ENCODE measurements around the gene PCNA.

The PCNA gene

DNA sequence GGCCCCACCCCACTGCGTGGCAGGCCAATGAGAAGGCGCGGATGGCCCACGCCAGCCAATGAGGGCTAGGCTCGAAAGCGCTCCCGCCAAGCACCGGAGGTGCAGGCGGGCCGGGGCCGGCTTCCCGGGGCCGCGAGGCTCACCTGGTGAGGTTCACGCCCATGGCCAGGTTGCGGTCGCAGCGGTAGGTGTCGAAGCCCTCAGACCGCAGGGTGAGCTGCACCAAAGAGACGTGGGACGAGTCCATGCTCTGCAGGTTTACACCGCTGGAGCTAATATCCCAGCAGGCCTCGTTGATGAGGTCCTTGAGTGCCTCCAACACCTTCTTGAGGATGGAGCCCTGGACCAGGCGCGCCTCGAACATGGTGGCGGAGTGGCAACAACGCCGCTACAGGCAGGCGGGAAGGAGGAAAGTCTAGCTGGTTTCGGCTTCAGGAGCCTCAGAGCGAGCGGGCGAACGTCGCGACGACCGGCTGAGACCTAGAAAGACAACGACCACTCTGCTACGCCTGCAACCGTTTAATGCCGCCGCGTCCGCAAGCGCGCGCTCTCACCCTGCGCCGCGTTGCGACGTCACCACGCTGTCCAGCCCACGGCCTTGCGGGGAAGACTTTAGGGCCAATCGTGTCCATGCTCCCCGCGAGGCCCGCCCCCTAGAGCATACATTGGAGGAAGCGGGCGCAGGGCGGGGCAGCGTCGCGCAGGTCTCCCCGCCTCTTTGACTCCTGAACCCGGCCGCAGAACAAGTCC, at the start of gene PCNA:
Gene PCNA (minus strand): TSS at position 524 of the 750 bp plus-strand sequence. CDS start 160 bp downstream, at position 364.
- peak; percentile 85 to 87 for DNase-seq

DNA sequence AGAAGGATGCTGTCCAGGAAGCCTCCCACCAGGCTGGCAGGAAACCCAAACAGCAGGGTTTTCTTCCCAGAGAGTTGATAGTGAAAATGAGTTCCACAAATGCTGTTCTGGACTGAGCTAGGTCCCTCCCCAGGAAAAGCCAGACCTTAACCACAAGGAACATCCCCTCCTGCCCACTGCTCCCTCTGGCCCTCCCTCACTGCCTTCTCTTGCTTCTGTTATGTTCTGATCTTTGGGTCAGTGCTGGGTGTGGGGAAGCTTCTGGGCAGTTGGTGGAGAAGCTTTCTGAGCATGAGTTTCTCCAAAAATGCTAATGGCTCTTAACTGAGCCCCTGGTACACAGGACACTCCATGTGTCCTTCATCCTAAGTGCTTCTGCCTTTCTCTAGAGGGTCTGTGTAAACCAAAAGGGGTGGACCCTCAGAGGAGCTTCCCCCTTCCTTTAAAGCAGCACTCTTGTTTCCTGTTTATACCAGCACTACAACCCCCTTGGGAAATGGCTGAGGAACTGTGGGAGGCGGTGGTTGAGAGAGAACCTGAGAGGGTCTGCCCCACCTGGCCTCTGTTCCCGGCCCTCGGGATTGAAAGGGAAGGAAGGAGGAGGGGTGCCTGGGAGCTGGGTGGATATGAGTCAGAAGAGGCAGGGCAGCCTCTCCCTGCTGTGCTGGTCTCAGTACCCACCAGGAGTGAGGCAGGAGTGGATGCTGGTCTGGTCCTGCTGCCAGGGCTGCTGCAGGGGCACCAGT, 49.1 kb upstream of the PCNA start:
- no peak for DNase-seq

DNA sequence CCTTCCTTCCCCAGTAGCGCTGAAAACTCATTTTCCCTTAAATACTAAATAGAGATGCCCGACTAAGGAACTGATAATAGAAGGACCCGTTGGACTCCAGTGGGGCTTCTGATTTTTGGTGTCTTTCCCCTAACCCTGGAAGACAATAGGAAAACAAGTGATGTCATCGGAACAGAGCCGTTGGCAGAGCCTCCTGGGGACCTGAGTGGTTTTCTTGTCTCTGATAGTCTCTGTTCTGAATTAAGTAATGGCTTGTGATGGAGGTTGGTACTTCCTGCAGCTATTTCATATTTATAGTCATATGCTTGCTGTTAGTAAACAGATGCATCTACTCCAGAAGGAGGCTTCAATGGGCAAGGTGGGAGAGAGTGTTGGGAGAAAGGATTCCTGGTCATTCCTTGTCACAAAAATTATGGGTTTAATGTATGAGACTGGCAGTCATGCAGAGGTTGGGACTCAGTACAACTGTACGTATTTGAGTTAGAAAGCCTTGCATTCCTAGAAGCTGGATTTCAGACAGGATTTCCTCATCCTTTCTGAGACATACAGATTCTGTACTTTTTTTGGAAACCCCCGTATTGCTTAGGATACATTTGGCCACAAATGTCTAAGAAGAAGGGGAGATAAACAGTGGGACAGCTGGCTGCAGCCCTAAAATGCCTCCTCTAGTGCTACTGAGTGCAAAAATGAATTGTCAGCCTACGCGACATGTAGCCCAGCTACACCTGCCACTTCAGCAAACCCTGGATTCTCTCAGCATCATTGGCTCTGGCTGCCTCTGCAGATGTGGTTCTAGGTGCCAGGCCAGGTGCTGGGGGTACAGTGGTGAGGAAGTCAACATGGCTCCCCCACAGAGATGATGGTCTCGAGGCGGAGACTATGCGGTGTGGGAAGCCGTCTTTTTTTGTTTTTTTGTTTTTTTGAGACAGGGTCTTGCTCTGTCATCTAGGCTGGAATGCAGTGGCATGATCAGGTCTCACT, 45.2 kb upstream of the PCNA start:
- DNase-seq, result peak in 1 of 2 experiments; percentile 23

DNA sequence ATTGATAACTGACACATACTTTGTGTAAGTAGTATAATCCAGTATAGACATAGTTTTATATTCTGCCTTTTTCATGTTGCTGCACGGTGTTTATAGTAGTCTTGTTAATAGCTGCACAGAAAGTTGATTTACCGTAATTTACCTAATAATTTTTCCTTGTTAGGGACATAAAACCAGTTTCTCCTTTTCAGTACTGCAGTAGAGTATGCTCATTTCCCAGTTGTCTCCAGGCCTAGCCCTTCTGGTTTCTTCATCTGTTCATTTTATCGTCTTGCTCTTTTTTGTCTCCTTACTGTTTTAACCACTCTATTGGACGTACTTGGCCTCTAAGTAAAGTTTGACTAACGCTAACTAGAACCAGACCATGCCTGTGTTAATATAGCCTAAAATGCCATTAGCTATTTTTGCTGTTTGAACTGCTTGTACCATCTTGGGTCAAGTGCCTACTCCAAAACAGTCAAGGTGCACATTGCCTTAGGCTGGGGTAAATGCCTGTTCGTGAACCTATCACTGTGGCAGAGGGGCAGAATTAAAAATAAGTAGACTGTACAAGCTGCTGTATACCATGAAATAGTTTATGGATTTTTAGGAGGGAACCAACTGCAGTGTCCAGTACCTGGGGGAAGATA, 41.9 kb upstream of the PCNA start:
- no peak for DNase-seq

DNA sequence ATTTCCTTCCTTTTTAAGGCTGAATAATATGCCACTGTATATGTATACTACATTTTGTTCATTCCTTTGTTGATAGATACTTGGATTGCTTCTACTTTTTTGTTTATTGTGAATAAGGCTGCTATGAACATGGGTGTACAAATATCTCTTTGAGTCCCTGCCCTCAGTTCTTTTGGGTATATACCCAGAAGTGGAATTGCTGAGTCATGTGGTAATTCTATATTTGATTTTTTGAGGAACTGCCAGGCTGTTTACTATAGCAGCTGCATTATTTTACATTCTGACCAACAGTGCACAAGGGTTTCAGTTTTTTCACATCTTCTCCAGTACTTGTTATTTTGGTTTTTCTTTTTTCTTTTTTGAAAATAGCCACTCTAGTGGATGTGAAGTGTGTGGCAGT, 41.1 kb upstream of the PCNA start:
- no peak for DNase-seq

DNA sequence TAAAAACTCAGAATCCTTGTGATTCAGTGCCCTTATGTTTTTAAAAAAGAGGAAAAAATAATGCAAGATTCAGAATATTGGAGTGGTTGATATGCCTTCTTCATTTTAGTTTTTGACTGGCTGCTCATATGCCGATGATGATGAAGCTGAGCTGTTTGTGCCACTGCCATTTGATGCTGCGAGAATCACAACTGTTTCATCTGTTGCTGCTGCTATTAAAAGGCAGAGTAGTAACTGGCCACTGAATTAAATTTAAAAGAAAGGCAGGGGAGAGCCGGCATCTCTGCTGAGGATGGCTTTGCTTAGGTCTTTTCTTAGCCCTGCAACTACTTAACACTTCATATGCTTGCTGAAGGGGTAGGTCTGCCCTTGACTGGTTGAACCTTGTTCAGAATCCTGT, 40.2 kb upstream of the PCNA start:
- DNase-seq, result no peak

DNA sequence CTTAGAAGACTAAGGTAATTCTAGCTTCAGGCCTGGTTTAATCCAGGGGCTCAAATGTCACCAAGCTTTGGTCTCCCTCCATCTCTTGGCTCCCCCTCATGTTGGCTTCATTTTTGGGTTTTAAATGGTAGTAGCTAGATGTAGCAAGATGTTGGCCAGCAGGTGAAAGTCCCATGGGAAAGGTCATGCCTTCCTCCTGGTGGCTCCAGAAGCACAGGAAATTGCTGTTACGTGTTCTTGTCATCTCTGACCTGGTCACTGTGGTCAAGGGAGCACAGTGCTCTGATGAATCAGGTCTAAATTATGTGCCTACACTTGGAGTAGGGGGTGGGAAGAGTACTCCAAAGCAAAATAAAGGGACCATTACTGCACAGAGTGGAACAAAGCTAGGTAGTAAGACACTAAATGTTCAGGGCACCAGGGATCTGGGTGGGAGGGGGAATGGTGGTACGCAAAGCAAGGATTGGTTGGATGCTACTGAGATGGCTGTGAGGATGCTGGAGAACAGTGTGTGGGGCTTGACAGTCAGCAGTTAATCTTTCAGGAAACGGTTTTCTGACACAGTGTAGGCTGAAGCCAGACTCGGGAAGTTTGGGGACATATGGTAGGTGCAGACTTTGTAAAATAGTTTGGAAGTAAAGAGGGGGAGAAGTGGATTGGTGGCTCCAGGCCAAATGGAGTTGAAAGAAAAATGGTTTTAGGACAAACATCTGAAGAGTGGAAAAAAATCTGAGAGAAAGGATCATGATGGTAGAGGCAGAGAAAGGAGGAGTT, 37.1 kb upstream of the PCNA start:
- no peak for DNase-seq

DNA sequence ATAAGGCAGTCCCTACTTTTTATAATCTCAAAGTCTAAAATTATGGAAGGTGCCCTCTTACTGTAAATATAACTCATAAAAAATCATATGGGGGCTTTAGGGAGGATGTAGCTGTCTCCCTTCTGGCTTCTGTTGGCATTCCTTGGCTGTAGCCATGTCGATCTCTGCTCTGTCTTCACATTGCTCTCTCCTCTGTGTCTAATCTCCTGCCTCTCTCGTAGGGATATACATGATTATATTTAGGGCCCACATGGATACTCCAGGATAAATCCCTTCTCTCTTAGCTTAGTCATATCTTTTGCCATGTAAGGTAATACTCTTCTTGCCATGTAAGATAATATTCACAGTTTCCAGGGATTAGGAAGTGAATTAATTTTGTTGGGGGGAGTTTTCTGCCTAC, 35.6 kb upstream of the PCNA start:
- no peak for DNase-seq

DNA sequence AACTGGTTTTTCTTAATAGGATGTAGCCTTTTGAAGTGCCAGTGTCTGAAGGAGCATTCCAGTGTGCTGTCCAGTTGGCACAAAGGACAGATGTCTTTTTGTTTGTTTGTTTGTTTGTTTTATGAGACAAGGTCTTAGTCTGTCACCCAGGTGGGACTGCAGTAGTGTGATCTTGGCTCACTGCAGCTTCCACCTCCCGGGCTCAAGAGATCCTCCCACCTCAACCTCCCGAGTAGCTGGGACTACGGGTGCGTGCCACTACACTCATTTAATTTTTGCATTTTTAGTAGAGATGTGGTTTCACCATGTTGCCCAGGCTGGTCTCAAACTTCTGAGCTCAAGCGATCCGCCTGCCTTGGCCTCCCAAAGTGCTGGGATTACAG, 34.8 kb upstream of the PCNA start:
- no peak for DNase-seq

DNA sequence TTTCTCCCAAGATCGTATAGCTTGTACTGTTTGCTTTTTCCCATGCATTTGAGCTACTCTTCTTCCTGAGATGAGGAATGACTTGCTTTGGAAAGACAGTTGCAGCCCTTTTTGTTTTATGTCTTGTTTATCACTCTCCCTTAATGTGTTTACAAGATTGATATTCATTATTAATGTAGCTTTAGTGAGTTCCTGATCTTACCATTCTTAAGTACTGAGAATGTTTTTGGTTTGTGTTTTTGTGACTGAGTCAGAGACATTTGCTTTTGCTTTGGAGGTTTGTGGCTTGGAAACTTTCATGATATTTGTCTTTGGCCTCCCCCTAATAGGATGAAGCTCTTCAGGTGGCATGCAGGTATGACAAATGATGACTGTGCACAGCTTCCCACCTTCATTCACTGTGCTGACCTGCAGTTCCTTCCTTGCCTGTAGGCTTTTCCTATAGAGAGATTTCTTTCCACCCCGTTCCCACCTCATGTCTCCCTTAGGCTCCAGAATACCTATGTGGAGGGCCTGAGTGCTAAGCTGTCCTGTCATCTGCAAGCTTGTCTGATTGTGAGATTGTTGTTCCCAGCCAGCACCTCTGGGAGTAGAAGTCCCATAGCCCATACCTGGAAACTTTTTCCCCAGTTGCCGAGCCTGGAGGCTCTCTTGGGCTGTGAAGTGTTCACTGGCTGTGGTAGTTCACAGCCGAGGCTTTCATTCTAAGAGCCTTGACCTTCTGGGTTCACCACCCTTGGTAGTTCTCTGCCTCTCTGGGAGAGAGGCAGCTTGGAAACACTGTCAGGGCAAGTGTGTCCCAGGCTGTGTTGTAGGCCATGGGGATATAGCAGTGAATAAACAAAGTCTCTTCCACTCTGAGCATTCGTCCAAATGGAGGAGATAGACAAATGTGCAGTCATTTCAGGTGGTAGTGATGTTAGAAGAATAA, 34.1 kb upstream of the PCNA start:
- no peak for DNase-seq

DNA sequence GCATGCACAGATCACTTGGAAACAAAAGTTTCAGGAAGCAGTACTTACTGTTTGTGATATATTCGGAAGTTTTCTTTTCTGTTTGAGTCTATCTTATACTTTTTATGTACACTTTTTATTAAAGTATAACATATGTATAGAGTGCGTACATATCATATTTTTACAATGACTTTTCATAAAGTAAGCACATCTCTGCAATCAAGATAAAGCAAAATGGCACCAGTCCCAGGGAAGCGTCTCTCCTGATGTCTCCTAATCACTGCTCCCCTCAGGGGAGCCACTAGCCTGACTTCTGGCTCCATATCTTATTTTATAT, 33.4 kb upstream of the PCNA start:
- DNase-seq, result no peak

DNA sequence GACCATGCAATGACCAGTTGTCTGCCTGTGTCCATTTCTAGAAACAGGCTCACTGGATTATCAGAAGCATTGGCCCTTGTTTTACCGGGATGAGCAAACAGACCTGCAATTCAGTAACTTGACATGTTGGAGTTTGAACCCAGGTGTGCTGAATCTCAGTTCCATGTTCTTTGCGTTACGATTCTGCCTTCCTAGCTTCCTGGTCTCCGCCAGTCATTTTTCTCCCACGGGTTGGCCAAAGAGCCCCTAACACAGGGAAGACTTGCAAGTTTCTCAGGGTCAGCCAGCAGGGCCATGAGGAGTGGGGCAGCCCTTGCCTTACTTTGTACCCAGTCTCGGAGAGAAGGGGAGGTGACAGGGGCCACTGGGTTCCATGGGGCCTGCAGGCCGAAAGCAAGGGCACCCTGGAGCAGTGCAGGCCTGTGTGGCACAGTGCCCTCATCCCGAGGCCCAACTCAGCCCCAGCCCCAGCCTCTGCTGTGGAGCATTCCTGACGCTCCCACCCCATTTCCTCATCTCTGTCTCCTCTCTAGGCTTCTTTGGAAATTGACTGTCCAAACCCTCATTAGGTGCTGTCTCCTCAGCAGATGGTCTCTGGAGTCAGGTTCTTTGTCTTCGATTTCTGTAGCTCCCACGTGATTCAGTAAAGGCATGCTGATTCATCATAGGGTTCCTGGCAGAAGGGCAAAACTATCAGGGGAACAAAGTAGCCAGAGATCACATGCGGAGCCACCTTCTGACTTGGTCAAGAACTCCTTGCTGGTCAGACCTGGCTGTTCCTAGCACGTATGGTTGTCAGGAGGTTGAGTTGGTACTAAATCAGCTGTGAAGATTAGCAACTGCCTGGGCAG, 30.7 kb upstream of the PCNA start:
- no peak for DNase-seq

DNA sequence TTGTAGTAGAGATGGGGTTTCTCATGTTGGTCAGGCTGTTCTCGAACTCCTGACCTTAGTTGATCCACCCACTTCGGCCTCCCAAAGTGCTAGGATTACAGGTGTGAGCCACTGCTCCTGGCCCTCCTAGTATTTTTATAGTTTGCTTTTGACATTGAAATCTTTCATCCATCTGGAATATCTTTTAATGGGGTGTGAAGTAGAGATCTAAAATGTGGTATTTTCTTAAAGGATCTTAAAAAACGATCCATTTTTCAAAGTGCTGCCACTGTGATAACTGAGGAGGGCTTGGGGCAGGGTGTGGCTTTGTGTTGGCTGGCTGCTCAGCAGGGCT, 30.1 kb upstream of the PCNA start:
- DNase-seq, result no peak

DNA sequence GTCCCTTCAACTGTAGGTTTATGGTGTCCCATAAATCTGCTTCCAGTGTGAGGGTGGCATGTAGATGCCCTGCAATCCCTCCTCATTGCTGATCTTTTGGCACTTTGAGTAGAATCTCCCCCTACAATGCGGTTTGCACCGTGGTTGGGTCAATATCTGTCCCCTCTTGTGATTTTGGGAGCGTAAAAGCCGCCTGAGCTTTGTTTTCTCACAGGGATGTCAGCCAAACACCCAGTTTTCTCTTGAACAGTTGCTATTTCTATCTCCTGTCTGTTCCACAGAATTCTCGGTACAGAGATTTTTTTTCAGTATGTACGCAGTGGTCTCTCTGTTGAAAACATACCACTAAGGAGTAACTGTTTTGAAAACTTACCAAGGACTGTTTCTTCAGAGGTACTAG, 28.8 kb upstream of the PCNA start:
- no peak for DNase-seq

DNA sequence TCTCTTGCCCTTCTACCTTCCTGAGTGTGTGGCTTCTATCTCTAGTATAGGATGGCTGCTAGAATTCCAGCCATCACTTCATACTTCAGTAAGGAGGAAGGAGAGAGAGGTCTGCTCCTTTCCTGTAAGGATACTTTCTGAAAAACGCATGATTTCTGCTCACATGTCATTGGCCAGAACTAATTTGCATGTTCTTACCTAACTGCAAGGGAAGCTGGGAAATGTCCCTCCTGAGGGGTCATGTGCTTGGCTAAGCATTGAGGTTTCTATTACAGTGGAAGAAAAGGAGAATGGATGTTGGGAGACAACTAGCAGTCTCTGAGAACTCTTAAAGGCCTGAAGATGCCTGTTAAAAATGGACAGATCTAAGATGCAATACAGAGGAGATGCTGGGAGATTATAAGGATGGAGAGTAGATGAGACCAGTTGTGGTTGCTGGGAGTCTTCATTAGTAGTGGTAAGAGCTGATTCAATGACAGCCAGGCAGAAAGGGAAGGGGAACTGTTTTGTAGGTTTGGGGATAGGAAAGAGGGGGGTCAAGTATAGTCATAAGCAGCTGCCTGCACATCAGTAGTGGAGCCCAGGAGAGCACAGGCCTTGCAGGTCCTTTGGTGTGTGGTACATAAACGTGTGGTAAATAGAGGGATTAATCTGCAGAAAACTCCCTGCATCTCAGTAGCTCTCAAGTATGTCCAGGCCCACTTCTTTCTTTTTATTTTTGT, 27.3 kb upstream of the PCNA start:
- no peak for DNase-seq

DNA sequence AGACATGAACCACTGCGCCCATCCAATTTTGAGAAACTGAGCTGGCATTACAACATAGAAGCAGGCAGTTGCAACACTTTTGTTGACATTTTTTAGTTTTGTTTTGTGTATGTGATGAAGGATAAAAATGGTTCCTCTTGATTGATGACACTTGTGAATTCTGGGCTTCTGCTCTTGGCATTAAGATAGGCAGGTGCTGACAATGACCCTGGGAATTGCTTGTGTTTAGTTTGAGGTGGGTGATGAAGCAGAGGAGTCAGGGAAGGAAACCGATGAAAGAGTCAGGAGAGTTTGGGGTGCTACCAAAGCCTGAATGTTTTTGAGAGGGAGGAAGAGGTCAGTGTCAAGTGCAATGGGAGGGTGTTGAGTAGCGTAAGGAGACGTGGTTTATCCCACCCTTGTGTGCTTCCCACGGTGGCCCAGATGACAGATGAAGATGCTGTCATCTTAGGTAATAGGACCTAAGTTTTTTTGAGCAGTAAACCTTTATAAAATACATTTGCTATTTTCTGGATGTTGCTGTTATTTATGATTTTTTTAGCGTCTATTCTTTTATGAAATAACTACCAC, 26.4 kb upstream of the PCNA start:
- no peak for DNase-seq

DNA sequence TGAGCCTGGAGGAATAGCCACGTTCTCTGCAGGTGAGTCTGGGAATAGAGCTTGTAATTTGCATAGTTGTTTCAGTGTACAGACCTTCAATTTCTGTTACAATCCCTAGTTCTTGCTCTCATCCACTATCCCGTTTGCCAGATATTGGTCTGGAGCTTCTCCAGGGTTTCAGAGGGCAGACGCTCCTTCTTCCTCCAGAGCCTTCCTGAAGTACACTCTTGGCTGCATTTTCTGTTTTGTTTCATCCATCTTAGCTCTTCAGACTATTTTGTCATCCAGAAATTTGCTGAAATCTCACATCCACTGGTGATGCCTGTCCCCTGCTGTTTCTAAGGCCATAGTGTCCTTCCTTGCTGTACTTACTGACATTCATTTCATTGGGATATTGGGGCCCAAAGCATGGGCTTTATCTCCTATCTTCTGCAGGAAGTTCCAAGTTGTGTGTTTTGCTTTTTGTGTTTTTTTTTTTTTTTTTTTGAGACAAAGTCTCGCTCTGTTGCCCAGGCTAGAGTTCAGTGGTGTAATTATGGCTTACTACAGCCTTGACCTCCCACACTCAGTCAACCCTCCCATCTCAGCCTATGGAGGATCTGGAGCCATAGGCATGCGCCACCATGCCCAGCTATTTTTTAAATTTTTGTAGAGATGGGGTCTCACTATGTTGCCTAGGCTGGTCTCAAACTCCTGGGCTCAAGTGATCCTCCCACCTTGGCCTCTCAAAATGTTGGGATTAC, 25.8 kb upstream of the PCNA start:
- DNase-seq, result no peak

DNA sequence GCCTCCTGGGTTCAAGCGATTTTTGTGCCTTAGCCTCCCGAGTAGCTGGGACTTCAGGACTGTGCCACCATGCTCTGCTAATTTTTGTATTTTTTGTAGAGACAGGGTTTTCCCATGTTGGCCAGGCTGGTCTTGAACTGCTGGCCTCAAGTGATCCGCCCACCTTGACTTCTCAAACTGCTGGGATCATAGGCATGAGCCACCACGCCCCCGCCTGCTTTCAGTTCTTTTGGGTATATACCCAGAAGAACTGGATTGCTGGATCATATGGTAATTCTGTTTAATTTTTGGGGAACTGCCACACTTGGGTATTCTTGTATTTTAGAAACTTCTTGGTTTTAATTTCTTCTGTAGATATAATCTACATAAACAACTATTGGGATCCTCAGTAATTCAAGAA, 24.1 kb upstream of the PCNA start:
- DNase-seq, result no peak

Measured in cerebellar nuclear complex (tissue), 1 donor.